ENCODE results near the gene BRD9. TPM values are rescaled to one million over a fixed set of nuclear protein-coding genes. Genes with fewer than 3 reads are reported as not detected.

BRD9 gene
- total and polyA plus RNA-seq, 5 donors = 17.1 to 41.3 (median 32.8) TPM

DNA sequence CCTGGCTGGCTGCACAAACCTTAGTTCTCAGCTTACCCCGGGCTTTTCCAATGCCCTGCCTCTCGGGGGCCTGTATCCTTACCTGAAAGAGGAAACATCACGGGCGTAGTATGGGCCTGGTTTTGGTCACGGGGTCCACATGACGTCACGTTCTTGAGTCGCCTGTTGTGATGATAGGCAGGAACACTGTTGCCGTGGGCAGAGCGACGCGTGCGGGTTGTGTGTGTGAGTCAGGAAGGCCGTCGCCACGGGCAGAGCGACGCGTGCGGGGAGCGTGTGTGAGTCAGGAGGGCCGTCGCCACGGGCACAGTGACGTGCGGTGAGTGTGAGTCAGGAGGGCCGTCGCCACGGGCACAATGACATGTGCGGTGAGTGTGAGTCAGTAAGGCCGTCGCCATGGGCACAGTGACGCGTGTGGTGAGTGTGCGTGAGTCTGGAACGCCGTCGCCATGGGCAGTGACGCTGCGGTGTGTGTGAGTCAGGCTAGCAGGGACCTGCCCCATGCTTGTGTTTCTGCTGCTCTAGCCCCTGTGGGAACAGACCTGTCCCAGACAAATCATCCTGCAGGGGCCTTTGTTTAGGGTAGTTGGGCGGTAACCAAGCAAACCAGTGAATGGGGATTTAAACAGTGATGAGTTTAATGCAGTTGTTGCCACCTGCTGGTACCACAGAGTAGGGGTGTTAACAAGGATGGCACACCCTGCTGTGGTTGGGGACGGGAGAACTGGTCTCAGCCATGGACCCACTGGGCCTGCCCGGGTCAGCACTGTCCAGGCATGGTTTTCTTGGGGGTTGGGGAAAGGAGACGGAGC is 19.9 kb upstream of the BRD9 start:
- no peak overlapping the region for H3K27ac ChIP-seq (ENCODE audit: low read length)
- no peaks in the 10 kb centered on the region for H3K4me1 ChIP-seq (ENCODE audit: control insufficient read depth, insufficient read depth, low read length)
- 95% methylated on average over 44 of the region's 44 CpGs for WGBS
- no peak for ATAC-seq
- H3K27me3 ChIP-seq (ENCODE audit: control insufficient read depth, insufficient read depth) = no peaks in the 10 kb centered on the region
- no peak for DNase-seq
- intact Hi-C loops (cut with DNase I) = no loop called here
- H3K4me3 ChIP-seq (ENCODE audit: low read length) = no peak overlapping the region
- H3K9me3 ChIP-seq (ENCODE audit: control insufficient read depth, low read length) = peaks cover 3% of the 10 kb centered on the region

- no peak for ATAC-seq
- H3K27ac ChIP-seq (ENCODE audit: low read length) = no peak overlapping the region
- intact Hi-C loops (cut with DNase I) = no loop called here
Measured at GRCh38 chr5:911601-912000, 19.0 kb upstream of the BRD9 start.

GRCh38 chr5:910769-911160 is 18.2 kb upstream of the BRD9 start:
- ATAC-seq = peak in 1 of 2 donors; percentile 9
- DNase-seq = no peak
- H3K9me3 ChIP-seq (ENCODE audit: control insufficient read depth, low read length) = peaks cover 4% of the 10 kb centered on the region
- intact Hi-C loops (cut with DNase I) = no loop called here
- WGBS = 97% methylated on average over 7 of the region's 7 CpGs
- H3K27ac ChIP-seq (ENCODE audit: low read length) = no peak overlapping the region
- no peaks in the 10 kb centered on the region for H3K27me3 ChIP-seq (ENCODE audit: control insufficient read depth, insufficient read depth)
- H3K4me3 ChIP-seq (ENCODE audit: low read length) = no peak overlapping the region
- H3K4me1 ChIP-seq (ENCODE audit: control insufficient read depth, insufficient read depth, low read length) = no peaks in the 10 kb centered on the region

More at GRCh38 chr5:911601-912000, 19.0 kb upstream of the BRD9 start:
- H3K27me3 ChIP-seq (ENCODE audit: control insufficient read depth, insufficient read depth) = no peaks in the 10 kb centered on the region
- no peak overlapping the region for H3K4me3 ChIP-seq (ENCODE audit: low read length)
- H3K4me1 ChIP-seq (ENCODE audit: control insufficient read depth, insufficient read depth, low read length) = no peaks in the 10 kb centered on the region
- WGBS = 75% methylated on average over 11 of the region's 11 CpGs
- no peak for DNase-seq
- H3K9me3 ChIP-seq (ENCODE audit: control insufficient read depth, low read length) = peaks cover 4% of the 10 kb centered on the region

DNA sequence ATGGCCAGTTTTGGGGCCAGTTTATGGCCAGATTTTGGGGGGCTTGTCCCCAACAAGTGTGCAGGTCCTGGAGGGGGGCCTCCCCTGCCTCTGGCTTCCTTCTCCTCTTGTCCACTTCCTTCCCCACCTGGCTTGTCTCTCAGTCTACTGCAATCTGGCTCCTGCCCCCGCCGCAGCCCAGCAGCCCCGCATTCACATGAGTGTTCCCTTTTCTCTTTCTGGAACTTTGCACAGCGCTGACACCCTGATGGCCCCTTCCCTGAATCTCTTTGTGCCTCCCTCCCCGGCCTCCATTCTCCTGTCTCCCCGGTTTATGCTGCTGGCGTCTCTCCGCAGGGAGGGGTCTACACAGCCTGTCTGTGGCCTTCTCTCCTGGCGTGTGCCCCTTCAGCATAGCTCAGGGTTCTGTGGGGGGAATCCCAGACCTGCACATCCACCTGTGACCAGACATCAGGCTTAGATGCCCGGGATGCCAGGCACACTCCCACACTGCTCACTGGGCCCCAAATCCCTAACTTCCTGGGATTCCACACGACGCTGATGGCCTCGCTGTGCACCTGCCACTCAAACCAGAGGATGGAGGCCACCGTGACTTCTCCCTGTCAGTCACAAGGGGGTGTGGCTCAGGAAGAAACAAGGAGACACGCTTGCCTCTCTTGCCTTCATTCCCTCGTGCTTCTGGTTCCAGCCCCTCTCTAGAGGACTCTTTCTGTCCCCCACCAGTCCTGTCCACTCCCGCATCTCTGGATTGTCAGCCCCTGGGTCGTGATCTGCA is 17.6 kb upstream of the BRD9 start:
- WGBS = 95% methylated on average over 18 of the region's 18 CpGs
- ATAC-seq = no peak
- Histone ChIP-seq H3K27ac (ENCODE audit: low read length) (no peak overlapping the region), H3K9me3 (ENCODE audit: control insufficient read depth, low read length) (peaks cover 4% of the 10 kb centered on the region), H3K4me3 (ENCODE audit: low read length) (no peak overlapping the region), H3K4me1 (ENCODE audit: control insufficient read depth, insufficient read depth, low read length) (no peaks in the 10 kb centered on the region), H3K27me3 (ENCODE audit: control insufficient read depth, insufficient read depth) (no peaks in the 10 kb centered on the region)
- DNase-seq = no peak
- intact Hi-C loops (cut with DNase I) = no loop called here

DNA sequence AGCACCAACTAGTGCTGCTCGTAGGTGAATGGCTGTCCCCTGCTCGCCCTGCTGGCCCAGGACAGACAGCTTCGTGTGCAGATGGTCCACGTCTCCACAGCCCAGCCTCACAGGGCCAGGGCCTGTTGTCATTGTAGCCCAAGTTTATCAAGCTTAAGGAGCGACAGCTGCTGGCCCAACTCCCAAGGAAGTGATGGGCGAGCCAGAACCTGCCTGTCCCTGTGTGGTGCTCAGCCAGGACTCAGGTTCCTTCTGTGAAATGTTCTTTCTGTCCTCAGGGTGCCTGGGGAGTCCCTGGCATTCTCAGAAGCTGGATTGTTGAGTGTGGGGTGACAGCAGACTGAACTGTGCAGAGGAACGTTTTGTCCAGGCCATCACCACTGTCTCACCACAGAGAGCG is 16.5 kb upstream of the BRD9 start:
- ATAC-seq (no peak), DNase-seq (no peak)
- WGBS = 89% methylated on average over 8 of the region's 8 CpGs
- Histone ChIP-seq H3K9me3 (ENCODE audit: control insufficient read depth, low read length) (peaks cover 4% of the 10 kb centered on the region), H3K4me1 (ENCODE audit: control insufficient read depth, insufficient read depth, low read length) (no peaks in the 10 kb centered on the region), H3K27ac (ENCODE audit: low read length) (no peak overlapping the region), H3K4me3 (ENCODE audit: low read length) (no peak overlapping the region), H3K27me3 (ENCODE audit: control insufficient read depth, insufficient read depth) (no peaks in the 10 kb centered on the region)
- intact Hi-C loops (cut with DNase I) = no loop called here

- no peak for DNase-seq
- H3K9me3 ChIP-seq (ENCODE audit: control insufficient read depth, low read length) = peaks cover 4% of the 10 kb centered on the region
- H3K27me3 ChIP-seq (ENCODE audit: control insufficient read depth, insufficient read depth) = no peaks in the 10 kb centered on the region
- H3K4me3 ChIP-seq (ENCODE audit: low read length) = no peak overlapping the region
- no peak for ATAC-seq
- 95% methylated on average over 16 of the region's 16 CpGs for WGBS
- intact Hi-C loops (cut with DNase I) = no loop called here
- H3K4me1 ChIP-seq (ENCODE audit: control insufficient read depth, insufficient read depth, low read length) = no peaks in the 10 kb centered on the region
- no peak overlapping the region for H3K27ac ChIP-seq (ENCODE audit: low read length)
Measured at GRCh38 chr5:908172-908571, 15.6 kb upstream of the BRD9 start.

DNA sequence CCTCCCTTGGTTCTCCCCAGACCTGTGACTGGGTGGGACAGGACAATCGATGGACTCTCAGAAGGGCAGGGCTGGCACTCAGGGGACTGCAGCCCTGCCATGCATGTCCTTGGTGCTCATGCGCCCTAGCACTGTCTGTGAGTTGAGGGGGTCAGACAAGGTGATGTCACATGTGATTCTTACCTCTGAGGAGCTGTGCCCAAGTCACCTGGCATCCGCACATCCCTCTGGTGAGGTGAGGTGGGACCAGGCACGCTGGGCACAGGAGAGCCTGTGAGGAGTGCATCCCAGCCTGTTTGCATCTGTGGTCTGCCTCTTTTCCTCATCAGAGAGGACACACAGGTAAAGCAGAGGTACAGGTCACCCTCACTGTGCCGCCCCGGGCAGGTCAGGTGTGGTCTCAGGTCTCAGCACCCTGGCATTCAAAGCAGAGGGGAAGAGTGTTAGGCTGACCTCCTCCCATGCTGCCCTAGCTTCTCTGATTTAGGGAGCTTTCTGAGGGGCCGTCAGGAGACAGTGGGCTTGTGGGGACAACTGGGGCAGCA is 14.8 kb upstream of the BRD9 start:
- intact Hi-C loops (cut with DNase I) = no loop called here
- 95% methylated on average over 7 of the region's 7 CpGs for WGBS
- no peaks in the 10 kb centered on the region for H3K27me3 ChIP-seq (ENCODE audit: control insufficient read depth, insufficient read depth)
- no peak for DNase-seq
- no peak overlapping the region for H3K4me3 ChIP-seq (ENCODE audit: low read length)
- H3K4me1 ChIP-seq (ENCODE audit: control insufficient read depth, insufficient read depth, low read length) = no peaks in the 10 kb centered on the region
- peak in 1 of 2 donors; percentile 25 for ATAC-seq
- H3K9me3 ChIP-seq (ENCODE audit: control insufficient read depth, low read length) = peaks cover 4% of the 10 kb centered on the region
- no peak overlapping the region for H3K27ac ChIP-seq (ENCODE audit: low read length)

DNA sequence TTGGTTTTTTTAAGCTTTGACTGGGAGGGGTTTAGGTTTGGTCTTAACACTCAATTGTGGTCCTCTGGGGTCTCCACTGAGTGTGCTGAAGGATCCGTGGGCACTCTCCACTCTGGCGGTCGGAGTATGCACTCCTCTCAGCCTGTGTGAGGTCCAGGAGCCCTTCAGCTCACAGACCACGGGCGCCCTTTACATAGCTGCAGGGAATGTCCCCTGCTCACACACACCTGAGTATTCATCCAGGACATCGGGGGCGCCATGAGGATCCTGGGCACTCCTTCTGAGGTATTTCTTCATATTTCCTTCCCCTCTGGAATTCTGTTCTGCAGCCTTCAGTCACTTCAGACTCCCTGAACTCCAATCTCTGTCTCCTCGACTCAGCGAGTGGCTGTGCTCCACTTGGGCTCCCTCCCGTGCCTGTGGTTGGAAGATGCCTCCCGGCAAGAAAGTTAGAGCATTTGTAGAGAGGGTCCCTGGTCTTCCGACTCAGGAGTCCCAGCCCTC is 12.6 kb upstream of the BRD9 start:
- DNase-seq = no peak
- peaks cover 4% of the 10 kb centered on the region for H3K9me3 ChIP-seq (ENCODE audit: control insufficient read depth, low read length)
- no peak overlapping the region for H3K27ac ChIP-seq (ENCODE audit: low read length)
- H3K4me1 ChIP-seq (ENCODE audit: control insufficient read depth, insufficient read depth, low read length) = no peaks in the 10 kb centered on the region
- WGBS = 96% methylated on average over 12 of the region's 12 CpGs
- no peaks in the 10 kb centered on the region for H3K27me3 ChIP-seq (ENCODE audit: control insufficient read depth, insufficient read depth)
- no peak overlapping the region for H3K4me3 ChIP-seq (ENCODE audit: low read length)
- intact Hi-C loops (cut with DNase I) = no loop called here
- ATAC-seq = no peak

GRCh38 chr5:903756-904096 is 11.1 kb upstream of the BRD9 start:
- DNase-seq (no peak), ATAC-seq (no peak)
- Histone ChIP-seq H3K27ac (ENCODE audit: low read length) (no peak overlapping the region), H3K4me1 (ENCODE audit: control insufficient read depth, insufficient read depth, low read length) (no peaks in the 10 kb centered on the region), H3K27me3 (ENCODE audit: control insufficient read depth, insufficient read depth) (no peaks in the 10 kb centered on the region), H3K4me3 (ENCODE audit: low read length) (no peak overlapping the region), H3K9me3 (ENCODE audit: control insufficient read depth, low read length) (peaks cover 4% of the 10 kb centered on the region)
- WGBS = 96% methylated on average over 6 of the region's 6 CpGs
- intact Hi-C loops (cut with DNase I) = loop anchor here (5.0 kb wide), 1 partner anchor 231 kb away; no protein-coding TSS in a partner anchor

DNA sequence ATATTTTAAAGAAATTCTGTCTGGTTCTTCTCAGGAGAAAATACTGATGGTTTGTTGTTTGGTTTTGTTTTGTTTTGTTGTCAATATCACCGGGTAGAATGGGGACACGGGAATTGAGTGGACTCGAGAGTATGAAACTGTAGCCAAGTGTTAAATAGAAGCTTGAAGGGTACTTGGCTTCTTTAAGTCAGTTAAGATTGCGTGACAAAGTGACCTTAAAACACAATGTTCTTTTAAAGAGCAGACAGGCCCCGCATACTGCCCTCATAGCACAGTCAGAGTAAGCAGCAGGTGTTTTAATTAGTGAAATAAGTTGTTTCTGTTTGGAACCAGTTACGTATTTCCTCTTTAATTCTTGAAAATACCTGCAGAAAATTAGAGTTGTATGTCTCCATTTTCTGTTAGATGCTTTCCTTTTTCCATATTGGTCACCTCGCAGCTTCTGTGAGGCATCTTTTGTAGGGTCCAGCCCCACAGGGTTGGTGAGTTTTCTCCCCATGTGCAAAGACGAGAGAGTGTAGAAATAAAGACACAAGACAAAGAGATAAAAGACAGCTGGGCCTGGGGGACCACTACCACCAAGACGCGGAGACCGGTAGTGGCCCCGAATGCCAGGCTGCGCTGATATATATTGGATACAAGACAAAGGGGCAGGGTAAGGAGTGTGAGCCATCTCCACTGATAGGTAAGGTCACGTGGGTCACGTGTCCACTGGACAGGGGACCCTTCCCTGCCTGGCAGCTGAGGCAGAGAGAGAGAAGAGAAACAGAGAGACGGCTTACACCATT is 9.7 kb upstream of the BRD9 start:
- no peak for ATAC-seq

More for the DNA sequence above, 9.7 kb upstream of the BRD9 start:
- no peak overlapping the region for H3K4me3 ChIP-seq (ENCODE audit: low read length)
- H3K4me1 ChIP-seq (ENCODE audit: control insufficient read depth, insufficient read depth, low read length) = no peaks in the 10 kb centered on the region
- peaks cover 2% of the 10 kb centered on the region for H3K9me3 ChIP-seq (ENCODE audit: control insufficient read depth, low read length)
- no peaks in the 10 kb centered on the region for H3K27me3 ChIP-seq (ENCODE audit: control insufficient read depth, insufficient read depth)
- 84% methylated on average over 16 of the region's 16 CpGs for WGBS
- DNase-seq = peak in 1 of 3 donors; percentile 28
- intact Hi-C loops (cut with DNase I) = loop anchor here (5.0 kb wide), 1 partner anchor 230 kb away; no protein-coding TSS in a partner anchor
- H3K27ac ChIP-seq (ENCODE audit: low read length) = no peak overlapping the region

Measured in right cardiac atrium (tissue), 5 donors.